Myocyte (in vitro differentiated cells): ENCODE measurements around the gene OCA2. TPM values are rescaled to one million over a fixed set of nuclear protein-coding genes. Genes with fewer than 3 reads are reported as not detected.

Experiments used
- DNase-seq: peaks from one replicate; pipeline ENCODE4 v3.0.0-alpha.2; 2012; ENCODE audit warnings: low read depth
- total RNA-seq: library from RNA; depleted of rRNA; stranded (reverse); fragments of >200 nt; gene quantifications from 2 replicates; pipeline ENCODE4 v1.2.3, GENCODE V29; 2014

The OCA2 gene
- total RNA-seq, 1 donor from 2014 or later, result not detected

DNA sequence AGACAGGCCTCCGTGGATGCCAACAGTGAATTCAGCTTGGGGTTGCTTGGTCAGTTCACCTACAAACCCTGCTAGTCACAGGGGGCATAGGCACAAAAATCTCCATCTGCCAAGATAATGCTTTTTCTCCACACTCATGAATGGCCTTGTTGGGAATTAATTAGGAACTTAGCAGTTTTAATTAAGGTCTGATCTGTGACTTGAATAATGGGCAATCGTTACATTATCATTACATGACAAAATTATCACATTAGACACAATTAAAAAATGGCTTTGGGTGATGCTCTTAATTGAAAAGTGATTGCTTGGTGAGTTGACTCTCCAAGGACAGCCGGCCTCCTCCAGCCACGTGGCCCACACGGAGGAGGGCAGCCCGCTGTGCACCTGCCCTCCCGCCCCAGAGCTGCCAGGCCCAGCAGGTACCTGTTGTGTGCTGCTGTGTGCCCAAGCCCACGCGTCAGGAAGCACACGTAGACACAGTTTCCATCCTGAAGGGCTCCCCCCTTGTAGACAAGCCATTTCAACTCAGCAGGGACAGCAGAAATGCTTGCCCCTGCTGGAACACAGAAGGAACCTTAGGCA lies 274.2 kb downstream of the OCA2 start:
- DNase-seq, result no peak

DNA sequence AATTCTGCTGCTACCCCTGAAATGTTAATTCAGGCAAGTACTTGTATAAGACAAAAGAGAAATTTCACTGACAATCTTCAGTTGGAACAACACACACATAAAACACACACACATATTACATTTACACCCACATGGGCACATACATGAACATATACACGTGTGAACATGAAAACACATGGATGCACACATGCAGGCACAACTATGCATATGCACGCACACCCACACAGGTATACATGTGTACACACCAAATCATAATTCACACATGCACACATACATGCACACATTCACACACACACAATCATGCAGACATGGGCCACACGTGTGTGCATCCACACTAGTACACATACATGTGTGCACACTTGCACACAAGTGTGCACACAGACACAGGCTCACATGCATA lies 277.8 kb downstream of the OCA2 start:
- no peak for DNase-seq

DNA sequence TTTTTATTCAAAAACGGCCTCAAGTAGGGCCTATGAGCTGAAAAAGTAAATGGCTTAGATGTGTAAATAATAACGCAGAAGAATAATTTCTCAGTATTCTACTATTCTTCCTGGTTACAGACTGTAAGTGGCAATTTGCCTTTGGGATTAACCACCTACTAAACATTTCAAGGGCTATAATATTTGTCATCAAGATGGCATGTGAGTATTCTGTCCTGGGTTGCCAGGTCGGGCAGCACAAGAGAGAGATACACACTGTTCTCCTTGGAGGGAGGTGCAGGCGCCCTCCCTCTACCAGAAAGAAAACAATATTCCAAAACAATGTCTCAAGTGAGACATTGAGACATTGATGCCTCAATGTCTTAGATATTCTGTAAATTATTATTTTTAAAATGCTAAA lies 278.4 kb downstream of the OCA2 start:
- no peak for DNase-seq

DNA sequence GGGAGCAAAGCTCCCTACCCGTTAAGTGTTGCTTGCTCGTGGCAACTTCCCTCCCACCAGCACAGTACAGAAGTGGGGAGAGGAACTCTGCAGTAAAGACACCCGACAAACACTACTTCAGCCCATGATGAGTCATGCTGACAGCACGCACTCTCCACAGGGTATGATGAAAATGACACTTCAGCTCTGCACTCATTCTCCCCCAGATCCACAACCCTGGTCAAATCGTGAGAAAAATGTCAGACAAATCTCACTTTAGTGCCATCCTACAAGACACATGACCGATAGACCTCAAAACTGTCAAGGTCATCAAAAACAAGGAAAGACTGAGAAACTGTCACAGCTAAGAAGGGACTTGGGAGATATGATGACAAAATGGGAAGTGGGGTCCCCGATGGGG lies 278.9 kb downstream of the OCA2 start:
- DNase-seq, result no peak

DNA sequence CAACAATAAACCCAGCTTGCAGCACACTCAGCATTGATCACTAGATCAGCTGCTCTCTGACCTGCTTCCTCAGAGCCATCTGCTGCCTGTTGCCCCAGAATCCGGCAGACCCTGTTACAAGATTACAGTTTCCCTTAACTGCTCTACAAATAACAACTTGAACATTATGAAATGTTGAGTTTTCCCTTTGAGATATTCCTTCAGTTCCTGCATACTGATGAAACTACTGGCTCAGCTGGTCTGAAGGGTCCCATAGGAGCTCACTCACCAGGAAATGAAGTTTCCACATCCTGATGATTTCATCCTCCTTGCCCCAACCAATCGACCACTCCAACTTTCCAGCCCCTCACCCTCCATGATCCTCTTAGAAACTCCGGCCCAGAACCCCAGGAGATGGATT lies 281.9 kb downstream of the OCA2 start:
- no peak for DNase-seq

DNA sequence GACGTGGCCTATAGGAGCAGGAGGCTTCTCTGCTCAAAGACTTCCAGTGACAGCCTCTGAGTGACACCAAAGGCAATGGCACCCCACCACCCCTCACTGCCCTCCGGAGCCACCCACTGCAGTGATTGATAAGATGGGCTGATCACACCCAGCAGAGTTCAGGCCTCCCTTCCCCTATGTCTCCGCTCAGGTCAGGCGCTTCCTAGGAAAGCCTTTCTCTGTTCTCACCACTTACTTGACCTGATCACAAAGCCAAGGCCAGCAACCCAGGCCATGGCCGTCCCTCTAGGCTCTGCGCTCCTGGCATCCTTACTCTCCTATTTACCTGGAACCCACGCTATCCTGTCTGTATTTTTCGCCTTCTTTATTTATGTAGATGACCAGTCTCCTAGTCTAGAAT lies 282.3 kb downstream of the OCA2 start:
- DNase-seq, result no peak

DNA sequence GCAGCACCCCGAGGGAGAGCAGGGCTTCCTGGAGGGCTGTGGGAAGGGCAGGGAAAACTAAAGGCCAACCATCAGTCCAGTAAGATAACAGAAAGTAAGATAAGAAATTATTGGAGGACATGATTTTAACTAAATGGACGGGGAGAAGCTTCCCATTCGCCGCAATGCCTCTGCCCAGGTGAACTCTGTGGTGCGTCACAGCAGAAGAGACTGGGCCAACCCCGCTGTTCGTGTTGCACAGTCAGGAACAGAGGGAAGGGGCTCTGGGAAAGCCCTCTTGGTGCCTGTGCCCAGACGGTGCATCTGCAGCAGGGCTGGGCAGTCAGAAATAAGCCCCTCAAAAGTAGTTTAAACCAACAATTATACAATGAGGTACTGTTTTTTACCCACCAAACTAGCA lies 284.1 kb downstream of the OCA2 start:
- no peak for DNase-seq

DNA sequence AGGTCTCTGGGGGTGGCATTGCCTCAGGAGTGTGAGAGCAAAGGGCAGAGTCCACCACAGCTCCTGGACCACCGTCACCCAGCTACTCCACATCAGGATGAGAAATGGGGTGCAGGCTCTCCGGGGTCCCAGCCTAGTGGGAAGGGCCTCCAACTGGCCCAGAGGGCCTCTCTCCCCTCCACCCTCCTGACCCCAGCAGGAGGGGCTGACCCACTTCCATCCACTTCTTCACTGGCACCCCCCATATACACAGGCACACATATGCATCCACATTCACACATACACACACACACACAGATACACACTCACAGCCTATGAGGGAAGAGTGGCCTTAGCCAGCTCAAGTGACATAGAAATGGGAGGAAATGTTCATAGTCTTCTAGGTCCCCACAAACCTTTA lies 286.0 kb downstream of the OCA2 start:
- DNase-seq, result no peak

DNA sequence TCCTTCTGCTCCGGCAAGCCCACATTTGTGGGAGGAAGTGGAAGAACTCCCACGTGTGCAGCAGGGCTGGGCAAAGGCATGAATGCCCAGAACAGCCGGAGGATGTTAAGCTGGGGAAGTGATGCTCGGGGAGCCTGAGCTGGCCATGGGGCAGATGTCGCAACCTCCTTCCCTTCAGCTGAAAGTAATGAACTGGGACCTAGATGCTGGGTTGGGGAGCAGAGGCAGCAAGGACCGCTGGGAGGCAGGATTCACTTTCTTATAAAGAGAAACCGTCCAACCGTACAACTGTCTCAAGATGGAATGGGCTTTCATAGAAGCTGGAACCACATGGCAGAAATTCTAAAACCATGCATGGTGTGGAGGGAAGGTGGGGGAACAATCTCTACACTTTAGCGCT lies 290.9 kb downstream of the OCA2 start:
- DNase-seq, result no peak

DNA sequence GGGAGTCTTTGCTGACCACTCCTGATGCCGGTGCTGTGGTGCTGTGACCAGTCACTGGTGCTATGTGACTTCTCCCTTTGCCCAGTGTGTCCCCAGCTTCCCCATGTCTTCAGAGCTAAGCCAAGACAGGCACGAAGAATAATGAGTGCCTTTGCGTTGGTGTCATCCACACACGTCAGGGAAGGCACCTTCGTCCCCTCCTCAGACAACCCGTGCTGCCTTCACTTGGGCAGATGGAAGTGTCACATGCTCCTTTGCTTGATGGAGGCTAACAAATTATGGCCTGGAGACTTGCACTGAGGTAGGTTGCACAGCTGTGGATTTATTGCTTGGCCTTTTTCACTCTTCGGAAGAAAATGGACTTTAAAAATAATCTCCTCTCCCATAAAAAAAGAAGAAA lies 291.8 kb downstream of the OCA2 start:
- DNase-seq, result no peak

DNA sequence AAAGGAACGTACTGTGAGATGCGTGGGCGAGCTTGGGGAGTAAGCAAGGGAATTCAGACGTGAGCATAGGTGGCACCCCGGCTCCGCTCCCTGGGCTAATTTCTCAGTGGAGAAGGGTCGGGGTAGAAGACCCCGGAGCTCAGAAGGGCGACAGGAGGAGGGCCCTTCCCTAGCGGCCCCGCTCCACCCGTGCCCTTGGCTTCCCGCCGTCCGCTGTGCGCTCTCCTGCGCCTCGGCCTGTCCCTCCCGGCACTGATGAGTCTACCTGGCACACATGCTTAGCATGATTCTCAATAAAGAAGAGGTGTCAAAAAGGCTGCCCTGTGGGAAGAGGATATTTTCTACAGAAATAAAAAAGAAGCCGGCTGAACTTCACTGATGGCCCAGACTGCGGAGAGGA lies 292.7 kb downstream of the OCA2 start:
- no peak for DNase-seq

DNA sequence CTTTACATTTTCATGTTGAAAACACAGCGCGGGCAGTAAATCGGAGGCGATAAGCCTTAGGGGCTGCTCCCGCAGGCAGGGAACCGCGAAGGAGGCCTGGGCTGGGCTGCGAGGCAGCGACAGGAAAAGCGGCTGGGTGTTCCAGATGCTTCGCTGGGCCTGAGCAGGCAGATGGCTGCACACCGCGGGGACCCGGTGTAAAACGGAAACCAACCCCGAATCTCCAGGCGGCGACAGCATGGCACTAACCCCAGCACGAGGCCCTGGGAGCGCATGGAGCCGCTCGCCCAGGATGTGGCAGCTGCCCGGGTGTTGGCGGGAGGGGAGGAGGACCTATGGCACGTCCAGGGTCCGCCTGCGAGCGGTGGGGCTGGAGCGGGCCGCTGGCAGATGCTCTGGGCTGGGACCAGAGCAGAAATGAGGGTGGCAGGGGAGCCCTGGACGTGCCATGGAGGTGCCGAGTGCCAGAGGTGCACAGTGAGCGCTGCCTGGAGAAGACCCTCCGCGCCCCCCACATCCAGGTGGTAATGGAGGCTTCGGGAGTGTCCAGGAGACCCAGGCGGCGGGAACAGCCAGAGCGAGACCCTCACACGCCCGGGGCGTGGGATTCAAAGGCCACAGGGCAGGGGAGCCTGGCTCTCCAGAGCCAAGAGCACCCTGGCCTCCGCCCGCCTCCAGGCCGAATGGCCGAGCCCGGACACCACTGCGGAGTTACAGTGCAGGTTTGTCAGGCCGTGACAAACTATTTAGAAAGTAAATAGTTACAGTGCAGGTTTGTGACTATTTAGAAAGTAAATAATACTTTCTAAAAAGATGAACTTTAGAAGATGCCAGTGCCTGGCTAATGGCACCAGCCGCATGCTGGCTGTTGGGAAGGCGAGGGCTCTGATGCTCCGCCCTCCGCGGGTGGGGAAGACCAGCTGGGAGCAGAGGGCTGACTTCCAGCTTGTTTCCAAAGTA lies 293.6 kb downstream of the OCA2 start:
- DNase-seq, result no peak

DNA sequence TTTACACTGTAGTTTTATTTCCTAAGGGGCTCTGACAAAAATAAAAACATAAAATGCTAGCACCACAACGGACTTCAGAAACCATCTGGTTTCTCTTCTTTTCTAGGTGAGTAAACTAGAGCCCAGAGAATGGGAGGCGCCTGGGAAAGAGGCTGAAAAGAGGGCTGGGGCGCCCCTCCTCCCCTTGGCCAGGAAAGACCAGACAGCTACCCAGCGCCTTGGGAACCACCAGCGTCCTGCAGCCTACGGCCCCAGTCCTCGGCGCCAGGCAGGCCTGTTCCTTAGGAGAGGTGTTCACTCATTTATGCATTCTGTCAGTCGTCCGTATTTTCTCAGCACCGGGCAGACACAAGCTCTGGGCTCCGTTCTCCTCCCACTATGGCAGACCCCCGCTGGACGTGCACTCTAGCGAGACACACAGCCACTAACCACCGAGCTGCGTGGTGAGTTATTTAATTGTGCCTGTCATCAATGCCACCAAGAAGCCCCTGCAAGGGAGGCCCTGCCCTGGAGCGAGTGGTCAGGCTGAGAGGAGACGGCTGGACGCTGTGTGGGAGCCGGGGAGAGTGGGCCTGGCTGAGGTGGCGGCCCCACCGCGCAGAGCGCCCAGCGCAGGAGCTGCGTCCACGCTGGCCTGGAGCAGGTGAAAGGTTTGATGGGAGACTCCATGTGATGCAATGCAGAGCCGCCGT lies 294.4 kb downstream of the OCA2 start:
- DNase-seq, result no peak

DNA sequence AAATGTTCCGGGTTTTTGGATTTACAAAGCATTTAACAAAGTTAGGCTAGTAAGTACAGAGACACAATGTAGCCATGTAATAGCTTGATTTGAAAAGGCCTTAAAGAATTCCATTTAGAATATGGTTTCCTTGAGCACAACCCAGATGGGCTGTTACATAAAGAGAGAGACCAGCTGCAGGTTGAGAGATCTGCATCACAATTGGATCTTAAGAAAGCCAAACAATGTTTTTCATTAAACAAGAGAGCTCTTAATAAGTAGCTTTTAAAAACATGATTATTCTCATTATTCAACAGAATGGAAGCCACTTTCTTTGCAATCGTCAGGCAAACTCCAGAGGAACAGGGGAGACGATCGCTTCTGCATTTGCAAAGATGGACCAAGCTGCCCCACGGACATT lies 300.3 kb downstream of the OCA2 start:
- no peak for DNase-seq

DNA sequence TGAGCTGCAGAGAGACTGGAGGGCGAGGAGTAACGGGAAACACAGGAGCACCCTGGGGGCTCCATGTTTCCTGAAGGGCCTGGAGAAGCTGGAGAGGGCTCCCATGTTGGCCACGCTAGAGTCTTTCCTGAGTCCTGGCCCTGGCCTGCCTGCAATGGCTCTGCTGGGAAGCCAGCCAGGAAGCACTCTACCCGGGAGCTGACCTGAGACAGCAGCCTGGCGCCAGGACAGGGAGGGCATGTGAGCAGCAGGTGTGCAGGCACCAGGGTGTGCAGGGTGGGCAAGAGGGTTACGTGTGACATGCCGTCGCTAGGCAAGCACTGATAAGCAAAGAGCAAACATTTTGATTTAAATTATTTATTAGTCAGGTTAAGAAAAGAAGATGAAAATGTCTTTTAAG lies 301.4 kb downstream of the OCA2 start:
- no peak for DNase-seq

DNA sequence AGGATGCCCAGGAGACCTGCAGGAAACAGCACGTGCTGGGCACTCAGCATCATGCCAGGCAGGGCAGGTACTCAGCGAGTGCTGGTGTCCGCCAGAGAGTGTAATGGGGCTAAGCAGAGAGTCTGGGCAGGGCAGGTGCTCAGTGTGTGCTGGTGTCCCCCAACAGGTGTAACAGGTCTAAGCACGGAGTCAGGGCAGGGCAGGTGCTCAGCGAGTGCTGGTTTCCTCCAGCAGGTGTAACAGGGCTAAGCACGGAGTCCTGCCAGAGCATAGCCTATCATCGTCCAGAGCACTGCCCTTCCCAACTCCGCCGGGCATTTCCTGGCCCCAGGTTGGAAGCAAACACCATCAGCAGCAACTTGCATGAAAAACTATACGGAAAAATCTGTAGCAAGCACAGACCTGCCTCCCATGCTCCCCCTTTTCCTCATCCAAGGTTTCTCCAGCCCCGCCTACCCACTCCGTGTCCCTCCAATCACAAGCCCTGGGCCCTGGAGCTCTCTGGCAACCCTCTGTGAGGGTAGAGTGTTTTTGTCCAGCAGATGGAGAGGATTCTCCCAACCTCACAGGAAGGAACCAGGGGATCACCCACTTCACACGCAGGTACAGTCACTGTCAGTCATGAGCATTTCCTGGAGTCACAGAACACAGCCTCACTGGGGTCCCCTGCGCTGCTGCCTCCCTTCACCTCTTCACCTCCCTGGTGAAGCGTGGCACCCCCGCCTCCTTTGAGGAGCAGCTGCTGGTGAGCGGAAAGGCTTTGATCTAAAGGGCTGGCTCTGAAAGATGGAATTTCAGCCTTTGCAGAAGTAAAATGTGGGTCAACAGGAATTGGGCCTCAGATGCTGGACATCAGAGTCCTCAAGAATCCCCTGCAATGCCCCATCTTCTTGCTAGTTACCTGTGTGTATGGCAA lies 302.5 kb downstream of the OCA2 start:
- DNase-seq, result no peak

DNA sequence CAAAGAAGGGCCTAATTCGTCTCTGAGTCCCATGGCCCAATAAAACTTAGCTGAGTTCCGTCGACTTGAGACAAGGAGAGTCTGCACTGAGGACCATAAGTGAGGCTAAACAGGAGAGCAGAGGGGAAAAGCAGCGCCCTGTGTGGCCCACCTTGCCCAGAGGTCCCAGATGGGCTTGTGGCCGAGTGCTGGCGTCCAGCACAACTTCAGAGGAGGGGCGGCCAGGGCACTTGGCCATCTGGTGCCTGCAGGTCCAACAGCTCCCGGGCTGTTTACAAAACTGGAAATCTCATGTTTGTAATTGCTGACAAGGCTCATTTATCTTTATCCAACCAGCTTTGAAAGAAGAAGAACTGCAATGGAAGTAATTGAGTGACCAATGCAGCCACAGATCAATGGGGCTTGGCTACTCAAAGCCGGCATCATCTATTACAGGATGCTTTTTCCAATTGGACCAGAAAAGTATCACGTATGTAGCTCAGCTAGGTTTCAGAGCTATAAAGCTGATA lies 306.3 kb downstream of the OCA2 start:
- DNase-seq, result no peak

DNA sequence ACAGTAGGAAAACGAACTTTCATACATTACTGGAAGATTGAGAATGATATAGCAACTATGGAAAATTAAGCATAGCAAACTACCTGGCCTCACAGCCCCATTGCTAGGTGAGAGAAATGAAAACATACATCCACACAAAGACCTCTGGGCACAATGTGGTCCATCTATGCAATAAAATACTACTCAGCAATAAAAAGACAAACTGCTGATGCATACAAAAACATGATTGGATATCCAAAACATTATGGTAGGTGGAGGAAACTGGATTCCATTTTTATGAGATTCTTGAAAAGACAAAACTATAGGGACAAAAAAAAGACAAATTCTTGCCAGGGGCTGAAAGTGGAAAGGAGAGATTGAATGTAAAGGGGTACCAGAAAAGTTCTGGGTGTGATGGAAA lies 308.8 kb downstream of the OCA2 start:
- no peak for DNase-seq

DNA sequence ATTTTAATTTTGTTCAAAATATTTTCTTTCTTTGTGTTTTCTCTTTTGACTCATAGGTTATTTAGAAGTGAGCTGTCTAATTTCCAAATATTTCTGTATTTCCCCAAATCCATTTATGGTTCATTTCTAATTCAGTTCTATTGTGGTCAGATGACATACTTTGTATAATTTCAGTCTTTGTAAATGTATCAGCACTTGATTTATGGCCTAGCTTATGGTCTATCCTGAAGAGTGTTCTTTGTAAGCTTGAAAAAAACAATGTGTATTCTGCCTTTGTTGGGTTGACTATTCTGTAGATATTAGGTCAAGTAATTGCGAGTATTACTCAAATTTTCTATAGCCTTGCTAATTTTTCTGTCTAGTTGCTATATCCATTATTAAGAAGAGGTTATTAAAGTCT lies 311.2 kb downstream of the OCA2 start:
- no peak for DNase-seq

DNA sequence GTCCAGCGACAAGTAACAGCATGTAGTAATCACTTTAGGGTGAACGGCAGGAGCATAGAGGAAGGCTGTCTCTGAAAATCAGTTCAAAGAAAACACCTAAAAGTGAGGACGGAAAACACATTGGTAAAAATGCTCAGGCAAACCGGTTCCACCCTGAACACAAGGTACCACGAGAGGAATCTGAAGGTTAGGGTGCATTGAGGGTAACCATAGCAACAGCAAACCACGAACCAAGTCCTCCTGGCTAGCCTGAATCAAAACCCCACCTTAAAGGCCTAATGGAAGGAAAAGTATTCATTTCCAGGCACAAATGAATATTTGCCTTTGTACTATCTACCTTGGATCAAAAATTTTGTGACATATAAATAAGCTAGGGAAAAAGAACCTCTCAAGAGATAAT lies 315.0 kb downstream of the OCA2 start:
- DNase-seq, result no peak

DNA sequence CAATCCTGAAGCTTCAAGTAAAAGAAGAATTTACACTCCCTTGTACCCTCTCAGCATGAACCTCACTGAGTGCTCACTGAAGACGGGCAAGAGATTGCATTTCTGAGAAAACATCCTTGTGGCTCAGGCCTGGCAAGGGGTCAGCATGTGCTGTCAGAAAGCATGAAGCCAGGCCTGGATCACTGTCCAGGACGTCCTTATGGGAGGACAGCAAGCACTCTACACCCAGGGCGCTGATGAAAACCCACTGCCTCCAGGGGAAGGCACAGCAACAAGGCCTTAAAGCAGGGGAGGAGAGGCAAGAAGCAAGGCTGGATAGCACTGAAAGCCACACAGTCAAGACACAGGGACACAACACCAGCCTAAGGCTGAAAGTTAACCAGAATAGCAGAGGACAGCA lies 315.4 kb downstream of the OCA2 start:
- no peak for DNase-seq
